DND-41 (cell line): ENCODE results near the gene SPINDOC.

Experiments used
- ATAC-seq: fragments of 200-7000 bp; cut with Tn5 transposase; 3 replicates; pipeline ENCODE4 v1.9.1; 2021; ENCODE audit warnings: low read depth; ENCODE audit not compliant: insufficient read depth
- DNase-seq: peaks from one replicate; pipeline ENCODE4 v3.0.0-alpha.2; 2020
- H2AFZ ChIP-seq: 2 replicates; pipeline ENCODE4 v1.6.0; 2012; ENCODE audit warnings: low read depth, low read length
- H3K27ac ChIP-seq: 2 replicates; pipeline ENCODE4 v1.5.1; 2012; ENCODE audit warnings: low read length, inconsistent platforms
- H3K27me3 ChIP-seq: fragments of 200-600 bp; sonication (generic); 2 replicates; pipeline ENCODE4 v1.6.0; 2012; ENCODE audit warnings: low read length, mild to moderate bottlenecking, inconsistent platforms; ENCODE audit not compliant: insufficient read depth, poor library complexity
- H3K36me3 ChIP-seq: 2 replicates; pipeline ENCODE4 v1.5.1; 2012; ENCODE audit warnings: low read length, inconsistent platforms; ENCODE audit not compliant: insufficient read depth
- H3K4me1 ChIP-seq: 2 replicates; pipeline ENCODE4 v1.5.1; 2012; ENCODE audit warnings: mild to moderate bottlenecking, low read length; ENCODE audit not compliant: insufficient read depth
- H3K4me2 ChIP-seq: 2 replicates; pipeline ENCODE4 v1.6.0; 2012; ENCODE audit warnings: mild to moderate bottlenecking, moderate library complexity, low read length, inconsistent platforms; ENCODE audit not compliant: insufficient read depth
- H3K4me3 ChIP-seq, 2 experiments: fragments of 200-600 bp in 1 of 2; shearing (Covaris generic) in 1 of 2; 2 replicates each; pipeline ENCODE4 v1.5.1; 2012 to 2016; ENCODE audit warnings: inconsistent platforms in 2 of 2, low read length in 2 of 2, mild to moderate bottlenecking in 2 of 2, low read depth in 1 of 2, moderate library complexity in 1 of 2
- H3K79me2 ChIP-seq: 2 replicates; pipeline ENCODE4 v1.6.0; 2012; ENCODE audit warnings: low read length, inconsistent platforms; ENCODE audit not compliant: insufficient read depth
- H3K9ac ChIP-seq: 2 replicates; pipeline ENCODE4 v1.6.0; 2012; ENCODE audit warnings: low read depth, mild to moderate bottlenecking, inconsistent platforms, low read length, moderate library complexity
- H3K9me3 ChIP-seq: 2 replicates; pipeline ENCODE4 v1.5.1; 2012; ENCODE audit warnings: low read length, moderate library complexity, mild to moderate bottlenecking, inconsistent platforms; ENCODE audit not compliant: insufficient read depth, severe bottlenecking
- H4K20me1 ChIP-seq: 2 replicates; pipeline ENCODE4 v1.6.0; 2012; ENCODE audit warnings: low read length; ENCODE audit not compliant: insufficient read depth
- CTCF ChIP-seq: IDR thresholded peaks from 2 replicates; pipeline ENCODE4 v1.5.1; 2012; ENCODE audit warnings: borderline replicate concordance, low read length, moderate library complexity, mild to moderate bottlenecking; ENCODE audit not compliant: poor library complexity, severe bottlenecking; ENCODE audit errors: extremely low read depth
- EZH2 ChIP-seq: IDR thresholded peaks from 3 replicates; pipeline ENCODE4 v1.6.1; 2012; ENCODE audit warnings: borderline replicate concordance, low read depth, mild to moderate bottlenecking, moderate library complexity, low read length, inconsistent platforms; ENCODE audit not compliant: severe bottlenecking

Gene SPINDOC

GRCh38 chr11:63838150-63838677, 25.0 kb downstream of the SPINDOC start:
- Histone ChIP-seq H3K36me3 (peaks cover 27% of the 10 kb centered on the region), H3K4me2 (peak overlapping the region; percentile 71), H4K20me1 (peaks cover 39% of the 10 kb centered on the region), H3K9ac (peak overlapping the region; percentile 55), H3K27ac (peak overlapping the region; percentile 79), H3K27me3 (no peaks in the 10 kb centered on the region), H3K4me3 (peak overlapping the region in 1 of 2 experiments; percentile 52; a peak in 2 of 4 replicates), H3K4me1 (peaks cover 44% of the 10 kb centered on the region), H3K79me2 (peaks cover 43% of the 10 kb centered on the region), H2AFZ (peak overlapping the region; percentile 83), H3K9me3 (no peaks in the 10 kb centered on the region)
- ATAC-seq (no peak), DNase-seq (no peak)
- TF ChIP-seq CTCF, result no peak
- TF ChIP-seq EZH2, result no peak

DNA sequence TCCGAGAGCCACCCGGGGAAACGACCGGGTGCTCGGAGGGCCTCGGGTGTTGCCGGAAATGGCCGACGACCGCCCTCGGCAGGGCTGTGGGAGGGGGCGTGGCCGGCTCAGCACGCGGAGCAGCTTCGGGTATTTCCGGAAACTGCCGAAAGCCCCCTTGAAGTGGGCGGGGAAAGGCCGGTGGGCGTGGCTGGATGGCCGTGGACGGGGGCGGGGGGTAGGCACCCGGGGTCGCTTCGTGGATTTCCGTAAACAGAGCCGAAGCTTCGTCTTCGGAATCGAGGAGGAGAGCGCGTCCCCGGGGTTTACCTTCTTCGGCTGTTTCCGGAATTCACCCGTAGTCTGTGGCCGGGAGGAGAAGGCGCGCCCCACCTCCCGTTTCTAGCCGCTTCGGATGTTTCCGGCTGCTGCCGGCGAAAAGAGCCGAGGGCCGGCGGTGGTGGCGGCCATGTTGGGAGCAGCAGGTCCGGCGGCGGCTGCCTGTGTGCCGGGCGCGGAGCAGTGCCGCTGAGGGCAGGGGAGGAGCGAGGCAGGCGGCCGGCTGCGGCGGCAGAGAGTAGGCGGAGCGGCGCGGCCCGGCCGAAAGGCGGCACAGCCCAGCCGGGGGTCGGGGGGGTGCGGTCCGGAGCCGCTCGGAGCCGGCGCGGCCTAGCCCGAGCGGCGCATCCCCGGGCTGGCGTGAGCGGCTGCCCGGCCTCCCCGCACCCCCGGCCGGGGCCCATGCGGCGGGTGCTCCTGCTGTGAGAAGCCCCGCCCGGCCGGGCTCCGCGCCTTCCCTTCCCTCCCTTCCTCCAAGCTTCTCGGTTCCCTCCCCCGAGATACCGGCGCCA, 25.6 kb downstream of the SPINDOC start, which contains the start of gene MARK2:
Gene MARK2, plus strand, starts transcription at position 433 of the 830 bp plus-strand sequence. Its CDS starts 397 bp downstream, at position 830.
- Histone ChIP-seq H3K9me3 (no peaks in the 10 kb centered on the region), H3K27ac (peak within 1 kb of the TSS; percentile 80), H3K4me2 (peak within 1 kb of the TSS; percentile 99), H3K4me1 (peaks cover 44% of the 10 kb centered on the region), H3K36me3 (peaks cover 32% of the 10 kb centered on the region), H3K4me3 (peak within 1 kb of the TSS; percentile 91 to 97), H2AFZ (peak within 1 kb of the TSS; percentile 83), H3K27me3 (no peaks in the 10 kb centered on the region), H4K20me1 (peaks cover 43% of the 10 kb centered on the region), H3K9ac (peak within 1 kb of the TSS; percentile 96), H3K79me2 (peaks cover 50% of the 10 kb centered on the region)
- TF ChIP-seq EZH2, result no peak
- ATAC-seq (peak; percentile 88), DNase-seq (peak; percentile 99)

- Histone ChIP-seq H3K4me2 (peak overlapping the region; percentile 99), H4K20me1 (peaks cover 51% of the 10 kb centered on the region), H3K27me3 (no peaks in the 10 kb centered on the region), H3K36me3 (peaks cover 40% of the 10 kb centered on the region), H3K27ac (peak overlapping the region; percentile 80), H3K79me2 (peaks cover 58% of the 10 kb centered on the region), H3K9me3 (no peaks in the 10 kb centered on the region), H3K4me3 (peak overlapping the region; percentile 91 to 97), H3K4me1 (peaks cover 46% of the 10 kb centered on the region), H2AFZ (peak overlapping the region; percentile 62), H3K9ac (peak overlapping the region; percentile 96)
- no peak for ATAC-seq
- peak; percentile 44 for DNase-seq
- no peak for TF ChIP-seq EZH2
- no peak for TF ChIP-seq CTCF
Measured at GRCh38 chr11:63839508-63840355, 26.5 kb downstream of the SPINDOC start.
